HG03565 (cell line): ENCODE measurements around the gene GRIN2A.

Experiments
- ATAC-seq: cut with Tn5 transposase; IDR thresholded peaks from one replicate; pipeline ENCODE4 v1.9.1; 2021; ENCODE audit warnings: mild to moderate bottlenecking, moderate library complexity; ENCODE audit not compliant: unreplicated experiment

GRIN2A gene

GRCh38 chr16:9798474-9798873 is 383.8 kb downstream of the GRIN2A start:
- no peak for ATAC-seq

GRCh38 chr16:9797306-9797705 is 384.9 kb downstream of the GRIN2A start:
- ATAC-seq, result no peak

GRCh38 chr16:9793623-9794022 is 388.6 kb downstream of the GRIN2A start:
- no peak for ATAC-seq

- no peak for ATAC-seq
These were observed 390.7 kb downstream of the GRIN2A start for GRCh38 chr16:9791556-9791955.

- ATAC-seq, result no peak
These were observed 392.0 kb downstream of the GRIN2A start for GRCh38 chr16:9790199-9790598.

GRCh38 chr16:9787717-9788116 is 394.5 kb downstream of the GRIN2A start:
- ATAC-seq, result no peak

- no peak for ATAC-seq
These were observed 401.4 kb downstream of the GRIN2A start for GRCh38 chr16:9780831-9781230.

- no peak for ATAC-seq
These were observed 403.4 kb downstream of the GRIN2A start for GRCh38 chr16:9778849-9779248.

GRCh38 chr16:9775998-9776397 is 406.2 kb downstream of the GRIN2A start:
- ATAC-seq, result no peak

- ATAC-seq, result no peak
These were observed 408.9 kb downstream of the GRIN2A start for GRCh38 chr16:9773289-9773688.

- ATAC-seq, result no peak
These were observed 409.6 kb downstream of the GRIN2A start for GRCh38 chr16:9772526-9773225.

GRCh38 chr16:9766891-9767290 is 415.3 kb downstream of the GRIN2A start:
- ATAC-seq, result no peak

- no peak for ATAC-seq
These were observed 418.7 kb downstream of the GRIN2A start for GRCh38 chr16:9763505-9763904.

GRCh38 chr16:9761870-9762269 is 420.4 kb downstream of the GRIN2A start:
- ATAC-seq, result no peak

GRCh38 chr16:9757687-9758086 is 424.5 kb downstream of the GRIN2A start:
- no peak for ATAC-seq

GRCh38 chr16:9756434-9756833 is 425.8 kb downstream of the GRIN2A start:
- ATAC-seq, result no peak

- ATAC-seq, result no peak
These were observed 427.1 kb downstream of the GRIN2A start for GRCh38 chr16:9755081-9755480.

- no peak for ATAC-seq
These were observed 440.5 kb downstream of the GRIN2A start for GRCh38 chr16:9741776-9742175.

- ATAC-seq, result no peak
These were observed 442.9 kb downstream of the GRIN2A start for GRCh38 chr16:9739301-9739700.

GRCh38 chr16:9738690-9739089 is 443.5 kb downstream of the GRIN2A start:
- ATAC-seq, result no peak

GRCh38 chr16:9736547-9736946 is 445.7 kb downstream of the GRIN2A start:
- ATAC-seq, result no peak

GRCh38 chr16:9723136-9723535 is 459.1 kb downstream of the GRIN2A start:
- ATAC-seq, result no peak

- ATAC-seq, result no peak
These were observed 468.3 kb downstream of the GRIN2A start for GRCh38 chr16:9713907-9714306.
